Measurements from ENCODE around the gene TOX3. TPM values are rescaled to one million over a fixed set of nuclear protein-coding genes. Genes with fewer than 3 reads are reported as not detected.

TOX3 gene
- total and polyA plus RNA-seq, 2 of the 8 experiments (the other 6 are each of a cell fraction or from before 2014, with no cell fraction given) = 16.7 to 31.2 TPM

DNA sequence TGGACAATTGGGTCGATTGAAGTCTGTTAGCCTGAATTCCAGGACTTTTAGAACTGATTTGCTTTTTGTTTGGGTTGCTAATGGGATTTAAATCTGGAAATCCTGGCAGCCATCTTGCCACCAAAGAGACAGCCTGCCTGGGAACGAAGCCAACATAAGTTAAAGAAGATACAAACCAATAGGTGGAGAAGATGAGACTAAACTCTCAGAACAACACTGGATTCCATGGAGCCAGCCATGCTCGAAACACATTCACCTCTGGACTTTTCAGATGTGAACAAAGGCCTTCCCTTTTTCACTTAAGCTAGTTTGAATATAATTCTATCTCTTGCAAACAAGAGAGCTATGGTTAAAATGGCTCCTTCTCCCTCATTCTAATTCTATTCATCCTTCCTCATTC is 135.9 kb downstream of the TOX3 start (continued):
- no peak for TF ChIP-seq POU5F1 (IDR thresholded peaks at IDR 0.05; ENCODE audit: low read depth, low read length)

Data from H1 (cell line).